ENCODE measurements around the gene GTPBP4. TPM values are rescaled to one million over a fixed set of nuclear protein-coding genes. Genes with fewer than 3 reads are reported as not detected.
A peak's percentile ranks its signal among the peaks of the same experiment; 100 is the strongest.

GTPBP4 gene
- total and polyA plus RNA-seq, 2 donors from 2014 or later: 18.9 to 37.1 TPM

DNA sequence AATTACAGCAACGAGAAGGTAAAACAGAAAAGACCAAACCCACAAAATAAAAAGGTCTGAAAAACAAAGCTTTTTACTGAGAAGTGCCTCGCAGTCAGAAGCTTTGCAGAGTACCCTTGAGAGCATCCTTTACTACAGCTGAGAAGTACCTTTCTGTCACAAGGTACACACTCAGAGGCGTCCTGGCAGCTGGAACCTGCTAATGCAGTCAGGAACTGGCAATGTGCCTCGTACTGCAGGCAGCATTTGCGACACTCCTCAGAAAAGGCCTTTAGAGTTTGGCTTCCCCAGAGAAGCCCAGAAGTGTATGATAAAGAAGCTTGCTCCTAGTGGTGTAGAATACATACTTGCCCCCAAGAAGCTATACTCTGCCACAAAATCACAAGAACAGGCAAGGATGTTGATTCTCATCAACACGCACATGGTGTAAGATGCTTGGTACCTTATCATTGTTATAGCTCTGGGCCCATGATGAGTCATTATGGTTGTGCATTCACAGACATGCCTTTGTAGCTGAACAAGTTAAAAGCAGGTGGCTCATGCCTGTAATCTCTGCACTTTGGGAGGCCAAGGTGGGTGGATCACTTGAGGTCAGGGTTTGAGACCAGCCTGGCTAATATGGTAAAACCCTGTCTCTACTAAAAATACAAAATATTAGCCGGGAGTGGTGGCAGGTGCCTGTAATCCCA, 2.0 kb upstream of the GTPBP4 start:
- FAIRE-seq (no peak), DNase-seq (peak in 1 of 5 donors; percentile 11)
- Histone ChIP-seq H3K9me3 (ENCODE audit: control insufficient read depth in 2 of 3, insufficient read depth in 1 of 3, low read length in 3 of 3) (no peaks in the 10 kb centered on the region), H3K4me3 (ENCODE audit: low read length in 3 of 3) (no peak overlapping the region), H3K9ac (ENCODE audit: low read length in 3 of 3) (no peak overlapping the region), H3K27me3 (ENCODE audit: control insufficient read depth, insufficient read depth, low read length) (no peaks in the 10 kb centered on the region), H3K36me3 (ENCODE audit: control insufficient read depth in 2 of 3, insufficient read depth in 3 of 3, low read length in 3 of 3) (no peaks in the 10 kb centered on the region), H3K27ac (ENCODE audit: low read depth in 2 of 2, low read length in 2 of 2) (no peak overlapping the region), H3K4me1 (ENCODE audit: control insufficient read depth in 2 of 3, insufficient read depth in 2 of 3, low read depth in 1 of 3, low read length in 3 of 3) (peaks cover 0 to 13% (median 10%) of the 10 kb centered on the region in 3 donors)
- intact Hi-C loops (cut with DNase I): no loop called here
- TF ChIP-seq, protein P1, sequence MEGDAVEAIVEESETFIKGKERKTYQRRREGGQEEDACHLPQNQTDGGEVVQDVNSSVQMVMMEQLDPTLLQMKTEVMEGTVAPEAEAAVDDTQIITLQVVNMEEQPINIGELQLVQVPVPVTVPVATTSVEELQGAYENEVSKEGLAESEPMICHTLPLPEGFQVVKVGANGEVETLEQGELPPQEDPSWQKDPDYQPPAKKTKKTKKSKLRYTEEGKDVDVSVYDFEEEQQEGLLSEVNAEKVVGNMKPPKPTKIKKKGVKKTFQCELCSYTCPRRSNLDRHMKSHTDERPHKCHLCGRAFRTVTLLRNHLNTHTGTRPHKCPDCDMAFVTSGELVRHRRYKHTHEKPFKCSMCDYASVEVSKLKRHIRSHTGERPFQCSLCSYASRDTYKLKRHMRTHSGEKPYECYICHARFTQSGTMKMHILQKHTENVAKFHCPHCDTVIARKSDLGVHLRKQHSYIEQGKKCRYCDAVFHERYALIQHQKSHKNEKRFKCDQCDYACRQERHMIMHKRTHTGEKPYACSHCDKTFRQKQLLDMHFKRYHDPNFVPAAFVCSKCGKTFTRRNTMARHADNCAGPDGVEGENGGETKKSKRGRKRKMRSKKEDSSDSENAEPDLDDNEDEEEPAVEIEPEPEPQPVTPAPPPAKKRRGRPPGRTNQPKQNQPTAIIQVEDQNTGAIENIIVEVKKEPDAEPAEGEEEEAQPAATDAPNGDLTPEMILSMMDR (IDR thresholded peaks at IDR 0.05; ENCODE audit: borderline replicate concordance, extremely low read depth, insufficient read depth): no peak

DNA sequence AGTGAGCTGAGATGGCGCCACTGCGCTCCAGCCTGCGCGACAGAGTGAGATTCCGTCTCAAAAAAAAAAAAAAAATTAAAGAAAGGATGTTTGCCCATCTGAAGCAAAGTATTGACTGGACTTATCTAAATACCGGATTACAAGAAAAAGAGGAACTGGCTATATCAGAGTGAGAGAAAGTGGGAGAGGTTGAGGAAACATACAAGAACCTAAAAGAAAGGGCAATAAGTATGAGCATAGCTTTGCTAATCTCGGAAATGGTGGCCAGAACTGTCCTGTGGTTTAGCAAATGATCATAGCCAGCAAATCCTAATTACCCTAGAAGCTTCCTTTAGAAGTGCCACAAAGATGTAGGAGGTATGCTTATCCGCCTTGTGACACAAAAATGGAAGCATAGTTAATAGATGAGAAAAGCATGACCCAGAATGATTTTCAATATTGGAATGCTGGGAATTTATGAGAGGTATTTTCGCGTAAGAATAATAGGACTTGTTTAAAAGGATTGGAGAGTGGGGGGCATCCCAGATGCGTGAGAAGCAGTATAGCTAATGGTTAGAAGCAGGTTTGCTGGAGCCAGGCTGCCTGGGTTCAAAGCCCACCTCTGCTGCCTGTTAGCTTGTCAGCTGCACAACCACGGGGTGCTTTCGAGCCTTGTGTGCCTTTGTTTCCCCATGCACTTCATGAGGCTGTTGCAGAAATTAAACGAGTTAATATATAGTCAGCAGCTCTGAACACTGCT, 1.2 kb upstream of the GTPBP4 start:
- TF ChIP-seq, protein P1 (IDR thresholded peaks at IDR 0.05; ENCODE audit: borderline replicate concordance, extremely low read depth, insufficient read depth): no peak
- Histone ChIP-seq H3K9me3 (ENCODE audit: control insufficient read depth in 2 of 3, insufficient read depth in 1 of 3, low read length in 3 of 3) (no peaks in the 10 kb centered on the region), H3K9ac (ENCODE audit: low read length in 3 of 3) (peak overlapping the region; percentile 52 to 83 (median 83)), H3K4me1 (ENCODE audit: control insufficient read depth in 2 of 3, insufficient read depth in 2 of 3, low read depth in 1 of 3, low read length in 3 of 3) (peaks cover 0 to 13% (median 10%) of the 10 kb centered on the region in 3 donors), H3K27ac (ENCODE audit: low read depth in 2 of 2, low read length in 2 of 2) (no peak overlapping the region), H3K36me3 (ENCODE audit: control insufficient read depth in 2 of 3, insufficient read depth in 3 of 3, low read length in 3 of 3) (no peaks in the 10 kb centered on the region), H3K27me3 (ENCODE audit: control insufficient read depth, insufficient read depth, low read length) (no peaks in the 10 kb centered on the region), H3K4me3 (ENCODE audit: low read length in 3 of 3) (peak overlapping the region; percentile 91 to 95 (median 95))
- DNase-seq (peak in 1 of 5 donors; percentile 37), FAIRE-seq (no peak)
- intact Hi-C loops (cut with DNase I): no loop called here

DNA sequence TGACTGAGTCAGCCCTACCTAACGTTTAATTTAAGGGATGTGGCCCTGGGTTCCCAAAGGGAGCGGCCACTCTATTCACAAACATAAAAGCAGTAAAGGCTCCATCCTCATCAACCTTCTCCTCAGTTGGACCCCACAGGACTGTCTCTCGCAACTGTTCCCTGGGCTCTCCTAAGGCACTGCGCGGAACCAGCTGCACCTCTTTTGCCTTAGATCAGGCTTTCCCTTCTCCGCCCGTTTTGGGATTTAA, 689 bp upstream of the GTPBP4 start:
- no peak for FAIRE-seq
- intact Hi-C loops (cut with DNase I): no loop called here
- Histone ChIP-seq H3K36me3 (ENCODE audit: control insufficient read depth in 2 of 3, insufficient read depth in 3 of 3, low read length in 3 of 3) (peaks cover 0 to 2% (median 0%) of the 10 kb centered on the region in 3 donors), H3K9ac (ENCODE audit: low read length in 3 of 3) (peak overlapping the region; percentile 52 to 83 (median 83)), H3K4me1 (ENCODE audit: control insufficient read depth in 2 of 3, insufficient read depth in 2 of 3, low read depth in 1 of 3, low read length in 3 of 3) (peaks cover 0 to 13% (median 10%) of the 10 kb centered on the region in 3 donors), H3K27ac (ENCODE audit: low read depth in 2 of 2, low read length in 2 of 2) (peak overlapping the region in 1 of 2 donors; percentile 76), H3K27me3 (ENCODE audit: control insufficient read depth, insufficient read depth, low read length) (no peaks in the 10 kb centered on the region), H3K4me3 (ENCODE audit: low read length in 3 of 3) (peak overlapping the region; percentile 91 to 95 (median 95)), H3K9me3 (ENCODE audit: control insufficient read depth in 2 of 3, insufficient read depth in 1 of 3, low read length in 3 of 3) (no peaks in the 10 kb centered on the region)
- TF ChIP-seq, protein P1 (IDR thresholded peaks at IDR 0.05; ENCODE audit: borderline replicate concordance, extremely low read depth, insufficient read depth): no peak
- no peak for DNase-seq
